ENCODE results near the gene CFAP141. TPM values are rescaled to one million over a fixed set of nuclear protein-coding genes. Genes with fewer than 3 reads are reported as not detected.

CFAP141 gene
- total and polyA plus RNA-seq, 2 of the 13 experiments (the other 11 are each of a cell fraction or from before 2014, with no cell fraction given), result not detected

GRCh38 chr1:154237435-154237834 lies 31.3 kb upstream of the CFAP141 start (continued):
- TF ChIP-seq SNAPC4 (CRISPR knock-in tag; IDR thresholded peaks at IDR 0.05) (no peak), STAT6 (CRISPR knock-in tag; IDR thresholded peaks at IDR 0.05; ENCODE audit: borderline replicate concordance) (no peak), HIC2 (CRISPR knock-in tag; IDR thresholded peaks at IDR 0.05; ENCODE audit: low read depth) (no peak), HCFC1 (IDR thresholded peaks at IDR 0.05; ENCODE audit: low read depth, low read length) (no peak), RERE (CRISPR knock-in tag; IDR thresholded peaks at IDR 0.05; ENCODE audit: low read depth) (peak; percentile 76; the same call in 1 of the 2 replicates), ZNF597 (CRISPR knock-in tag; IDR thresholded peaks at IDR 0.05) (no peak), MLXIP (CRISPR knock-in tag; IDR thresholded peaks at IDR 0.05; ENCODE audit: borderline replicate concordance) (no peak), ZNF510 (CRISPR knock-in tag; IDR thresholded peaks at IDR 0.05; ENCODE audit: low read depth) (no peak), KLF6 (CRISPR knock-in tag; IDR thresholded peaks at IDR 0.05) (no peak)

Data from HepG2 (cell line).